ENCODE results near the gene ZNF800.

DNA sequence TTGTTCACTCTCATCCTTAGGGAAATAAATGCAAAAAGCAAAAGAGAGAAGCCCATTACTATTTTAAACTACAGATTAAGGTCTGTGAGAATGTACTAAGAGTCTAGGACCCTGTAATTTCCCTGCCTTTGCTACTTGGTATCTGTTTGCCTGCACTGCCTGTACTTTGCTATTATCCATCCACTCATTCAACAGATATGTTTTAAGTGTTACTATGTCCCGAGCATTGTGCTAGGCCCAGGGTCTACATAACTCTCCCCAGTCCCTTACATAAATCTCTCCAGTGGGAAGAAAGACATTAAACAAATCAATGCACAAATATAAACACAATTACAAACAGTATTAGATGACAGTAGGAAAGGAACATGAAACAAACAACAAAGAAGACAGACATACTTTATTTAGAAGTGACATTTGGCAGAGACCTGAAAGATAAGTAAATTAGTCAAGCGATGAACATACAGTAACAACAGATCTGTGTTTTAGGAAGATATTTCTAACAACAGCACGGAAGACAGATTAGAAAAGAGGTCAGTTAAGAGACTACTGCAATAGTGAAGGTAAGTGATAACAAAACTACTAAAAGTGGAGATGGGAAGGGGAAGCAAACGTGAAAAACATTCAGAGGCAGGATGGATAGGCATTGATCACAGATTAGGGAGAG, 30.0 kb downstream of the ZNF800 start:
- TF ChIP-seq, protein P1, sequence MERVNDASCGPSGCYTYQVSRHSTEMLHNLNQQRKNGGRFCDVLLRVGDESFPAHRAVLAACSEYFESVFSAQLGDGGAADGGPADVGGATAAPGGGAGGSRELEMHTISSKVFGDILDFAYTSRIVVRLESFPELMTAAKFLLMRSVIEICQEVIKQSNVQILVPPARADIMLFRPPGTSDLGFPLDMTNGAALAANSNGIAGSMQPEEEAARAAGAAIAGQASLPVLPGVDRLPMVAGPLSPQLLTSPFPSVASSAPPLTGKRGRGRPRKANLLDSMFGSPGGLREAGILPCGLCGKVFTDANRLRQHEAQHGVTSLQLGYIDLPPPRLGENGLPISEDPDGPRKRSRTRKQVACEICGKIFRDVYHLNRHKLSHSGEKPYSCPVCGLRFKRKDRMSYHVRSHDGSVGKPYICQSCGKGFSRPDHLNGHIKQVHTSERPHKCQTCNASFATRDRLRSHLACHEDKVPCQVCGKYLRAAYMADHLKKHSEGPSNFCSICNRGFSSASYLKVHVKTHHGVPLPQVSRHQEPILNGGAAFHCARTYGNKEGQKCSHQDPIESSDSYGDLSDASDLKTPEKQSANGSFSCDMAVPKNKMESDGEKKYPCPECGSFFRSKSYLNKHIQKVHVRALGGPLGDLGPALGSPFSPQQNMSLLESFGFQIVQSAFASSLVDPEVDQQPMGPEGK (CRISPR knock-in tag; IDR thresholded peaks at IDR 0.05; ENCODE audit: borderline replicate concordance) = no peak
- TF ChIP-seq ZFP30 (CRISPR knock-in tag; IDR thresholded peaks at IDR 0.05) (no peak), ZFP3 (CRISPR knock-in tag; IDR thresholded peaks at IDR 0.05) (no peak), OSR1 (CRISPR knock-in tag; IDR thresholded peaks at IDR 0.05) (no peak), ZC3H10 (CRISPR knock-in tag; IDR thresholded peaks at IDR 0.05) (no peak), ARNTL (CRISPR knock-in tag; IDR thresholded peaks at IDR 0.05; ENCODE audit: borderline replicate concordance, low read depth) (no peak), SNAI2 (CRISPR knock-in tag; IDR thresholded peaks at IDR 0.05) (no peak)
- TF ChIP-seq, protein P2, sequence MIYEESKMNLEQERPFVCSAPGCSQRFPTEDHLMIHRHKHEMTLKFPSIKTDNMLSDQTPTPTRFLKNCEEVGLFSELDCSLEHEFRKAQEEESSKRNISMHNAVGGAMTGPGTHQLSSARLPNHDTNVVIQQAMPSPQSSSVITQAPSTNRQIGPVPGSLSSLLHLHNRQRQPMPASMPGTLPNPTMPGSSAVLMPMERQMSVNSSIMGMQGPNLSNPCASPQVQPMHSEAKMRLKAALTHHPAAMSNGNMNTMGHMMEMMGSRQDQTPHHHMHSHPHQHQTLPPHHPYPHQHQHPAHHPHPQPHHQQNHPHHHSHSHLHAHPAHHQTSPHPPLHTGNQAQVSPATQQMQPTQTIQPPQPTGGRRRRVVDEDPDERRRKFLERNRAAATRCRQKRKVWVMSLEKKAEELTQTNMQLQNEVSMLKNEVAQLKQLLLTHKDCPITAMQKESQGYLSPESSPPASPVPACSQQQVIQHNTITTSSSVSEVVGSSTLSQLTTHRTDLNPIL (CRISPR knock-in tag; IDR thresholded peaks at IDR 0.05; ENCODE audit: low read depth) = no peak
